OCI-LY1 (cell line): ENCODE data around the gene MEA1.

Source experiments
- CTCF ChIP-seq: fragments of 200-600 bp; sonication (generic), shearing (Covaris generic); IDR thresholded peaks from 2 replicates; pipeline ENCODE4 v1.5.1; 2017; ENCODE audit warnings: mild to moderate bottlenecking, antibody characterized with exemption, low read length, moderate library complexity, mixed read lengths
- EZH2 ChIP-seq: fragments of 200-600 bp; sonication (generic), shearing (Covaris generic); IDR thresholded peaks from 2 replicates; pipeline ENCODE4 v1.8.0; 2017; ENCODE audit warnings: borderline replicate concordance, mixed run types, mild to moderate bottlenecking, antibody characterized with exemption, low read length, moderate library complexity, mixed read lengths

GRCh38 chr6:43009124-43009523 is 4.6 kb downstream of the MEA1 start:
- TF ChIP-seq CTCF: peak; percentile 71
- TF ChIP-seq EZH2: no peak
